ENCODE measurements around the gene PLB1. TPM values are rescaled to one million over a fixed set of nuclear protein-coding genes. Genes with fewer than 3 reads are reported as not detected.
A peak's percentile ranks its signal among the peaks of the same experiment; 100 is the strongest.

Gene PLB1
- total RNA-seq, 2 experiments from 2014 or later, result 1.3 to 1.6 TPM

GRCh38 chr2:28505361-28505760 lies 9.5 kb downstream of the PLB1 start:
- POLR2A ChIA-PET, result no interaction called here

GRCh38 chr2:28506112-28506910 lies 10.5 kb downstream of the PLB1 start:
- no peak overlapping the region for H3K4me3 ChIP-seq (ENCODE audit: low read length)
- Mint-ChIP-seq H3K4me1 (ENCODE audit: low read depth) (no peaks in the 10 kb centered on the region), H3K27me3 (no peaks in the 10 kb centered on the region), H3K4me3 (no peak overlapping the region), H3K27ac (no peak overlapping the region), H3K9me3 (no peaks in the 10 kb centered on the region), H3K36me3 (ENCODE audit: low read depth) (no peaks in the 10 kb centered on the region)
- CTCF ChIA-PET, result no interaction called here
- intact Hi-C loops (cut with DNase I, micrococcal nuclease), result no loop called here
- H3K27ac ChIP-seq (ENCODE audit: low read depth in 1 of 2, low read length in 2 of 2), result no peak overlapping the region
- H3K36me3 ChIP-seq (ENCODE audit: insufficient read depth, low read length), result no peaks in the 10 kb centered on the region
- H3K4me1 ChIP-seq (ENCODE audit: insufficient read depth, low read length), result peaks cover 4% of the 10 kb centered on the region
- H3K9me3 ChIP-seq (ENCODE audit: control insufficient read depth in 1 of 2, insufficient read depth in 1 of 2, low read length in 2 of 2), result no peaks in the 10 kb centered on the region
- no peak for TF ChIP-seq CTCF (IDR thresholded peaks at IDR 0.05)
- POLR2A ChIA-PET, result no interaction called here
- ATAC-seq (ENCODE audit: poor library complexity) (no peak), DNase-seq (no peak)
- no peaks in the 10 kb centered on the region for H3K27me3 ChIP-seq (ENCODE audit: control insufficient read depth in 1 of 2, insufficient read depth in 2 of 2, low read length in 2 of 2)

More at GRCh38 chr2:28505361-28505760, 9.5 kb downstream of the PLB1 start:
- intact Hi-C loops (cut with DNase I, micrococcal nuclease), result no loop called here
- no peak overlapping the region for H3K27ac Mint-ChIP-seq
- no peak for DNase-seq
- H3K27ac ChIP-seq (ENCODE audit: low read depth in 1 of 2, low read length in 2 of 2), result no peak overlapping the region
- no peak overlapping the region for H3K4me3 Mint-ChIP-seq
- H3K27me3 Mint-ChIP-seq, result no peaks in the 10 kb centered on the region
- H3K4me3 ChIP-seq (ENCODE audit: low read length), result no peak overlapping the region
- CTCF ChIA-PET, result no interaction called here
- peaks cover 4% of the 10 kb centered on the region for H3K4me1 ChIP-seq (ENCODE audit: insufficient read depth, low read length)
- no peaks in the 10 kb centered on the region for H3K4me1 Mint-ChIP-seq (ENCODE audit: low read depth)
- no peaks in the 10 kb centered on the region for H3K36me3 Mint-ChIP-seq (ENCODE audit: low read depth)
- H3K27me3 ChIP-seq (ENCODE audit: control insufficient read depth in 1 of 2, insufficient read depth in 2 of 2, low read length in 2 of 2), result no peaks in the 10 kb centered on the region
- H3K36me3 ChIP-seq (ENCODE audit: insufficient read depth, low read length), result no peaks in the 10 kb centered on the region
- no peak for ATAC-seq (ENCODE audit: poor library complexity)
- no peaks in the 10 kb centered on the region for H3K9me3 ChIP-seq (ENCODE audit: control insufficient read depth in 1 of 2, insufficient read depth in 1 of 2, low read length in 2 of 2)
- H3K9me3 Mint-ChIP-seq, result no peaks in the 10 kb centered on the region
- TF ChIP-seq CTCF (IDR thresholded peaks at IDR 0.05), result no peak

- Mint-ChIP-seq H3K4me1 (ENCODE audit: low read depth) (no peaks in the 10 kb centered on the region), H3K36me3 (ENCODE audit: low read depth) (no peaks in the 10 kb centered on the region), H3K4me3 (no peak overlapping the region), H3K27ac (no peak overlapping the region), H3K27me3 (no peaks in the 10 kb centered on the region), H3K9me3 (peaks cover 10% of the 10 kb centered on the region)
- DNase-seq (peak in 6 of 14 experiments; percentile 2 to 53 (median 9)), ATAC-seq (ENCODE audit: poor library complexity) (peak; percentile 67)
- H3K27me3 ChIP-seq (ENCODE audit: control insufficient read depth in 1 of 2, insufficient read depth in 2 of 2, low read length in 2 of 2), result no peaks in the 10 kb centered on the region
- H3K36me3 ChIP-seq (ENCODE audit: insufficient read depth, low read length), result no peaks in the 10 kb centered on the region
- no peak overlapping the region for H3K4me3 ChIP-seq (ENCODE audit: low read length)
- intact Hi-C loops (cut with DNase I, micrococcal nuclease), result no loop called here
- H3K27ac ChIP-seq (ENCODE audit: low read depth in 1 of 2, low read length in 2 of 2), result no peak overlapping the region
- ChIA-PET POLR2A (no interaction called here), CTCF (no interaction called here)
- peaks cover 0 to 9% of the 10 kb centered on the region in 2 experiments for H3K9me3 ChIP-seq (ENCODE audit: control insufficient read depth in 1 of 2, insufficient read depth in 1 of 2, low read length in 2 of 2)
- no peak for TF ChIP-seq CTCF (IDR thresholded peaks at IDR 0.05)
- peaks cover 4% of the 10 kb centered on the region for H3K4me1 ChIP-seq (ENCODE audit: insufficient read depth, low read length)
Measured at GRCh38 chr2:28507796-28508764, 12.2 kb downstream of the PLB1 start.

Measured in CD4-positive, alpha-beta T cell (primary cell).